Neural progenitor cell (in vitro differentiated cells): ENCODE measurements around the gene ASAP2. TPM values are rescaled to one million over a fixed set of nuclear protein-coding genes. Genes with fewer than 3 reads are reported as not detected.

Source experiments
- DNase-seq: peaks from one replicate; pipeline ENCODE4 v3.0.0-alpha.2; 2016; ENCODE audit warnings: low spot score
- H2AFZ ChIP-seq: fragments of 200-600 bp; sonication (generic); replicated peaks from 2 replicates; pipeline ENCODE4 v1.6.1; 2016; ENCODE audit warnings: antibody characterized with exemption
- H3F3A ChIP-seq: fragments of 200-600 bp; sonication (generic); 2 replicates; pipeline ENCODE4 v1.6.1; 2016; ENCODE audit warnings: antibody characterized with exemption, low read depth
- H3K27ac ChIP-seq: fragments of 200-600 bp; sonication (generic); 2 replicates; pipeline ENCODE4 v1.5.1; 2016; ENCODE audit warnings: mild to moderate bottlenecking
- H3K27me3 ChIP-seq: fragments of 200-600 bp; sonication (generic); 2 replicates; pipeline ENCODE4 v1.6.1; 2016; ENCODE audit warnings: mild to moderate bottlenecking, moderate library complexity
- H3K36me3 ChIP-seq: fragments of 200-600 bp; sonication (generic); 2 replicates; pipeline ENCODE4 v1.5.1; 2016
- H3K4me1 ChIP-seq: fragments of 200-600 bp; sonication (generic); 2 replicates; pipeline ENCODE4 v1.6.1; 2016; ENCODE audit warnings: mixed run types
- H3K4me2 ChIP-seq: fragments of 200-600 bp; sonication (generic); 2 replicates; pipeline ENCODE4 v1.6.1; 2016
- H3K4me3 ChIP-seq: fragments of 200-600 bp; sonication (generic); 2 replicates; pipeline ENCODE4 v1.5.1; 2016
- H3K79me2 ChIP-seq: fragments of 200-600 bp; sonication (generic); 2 replicates; pipeline ENCODE4 v1.6.1; 2016; ENCODE audit warnings: low read depth
- H3K9ac ChIP-seq: fragments of 200-600 bp; sonication (generic); 2 replicates; pipeline ENCODE4 v1.6.1; 2016
- H3K9me3 ChIP-seq: fragments of 200-600 bp; sonication (generic); 2 replicates; pipeline ENCODE4 v1.5.1; 2016; ENCODE audit warnings: low read depth
- H4K20me1 ChIP-seq: fragments of 200-600 bp; sonication (generic); 2 replicates; pipeline ENCODE4 v1.6.1; 2016; ENCODE audit warnings: low read depth
- H3K27ac Mint-ChIP-seq: 3 replicates; pipeline ENCODE4 v1.8.0; 2021; ENCODE audit warnings: mixed read lengths
- H3K27me3 Mint-ChIP-seq: 2 replicates; pipeline ENCODE4 v1.8.0; 2022; ENCODE audit warnings: low read depth, mild to moderate bottlenecking, inconsistent platforms, moderate library complexity, mixed read lengths; ENCODE audit not compliant: insufficient read depth
- H3K36me3 Mint-ChIP-seq: 3 replicates; pipeline ENCODE4 v1.8.0; 2021; ENCODE audit warnings: mixed read lengths
- H3K4me1 Mint-ChIP-seq: 3 replicates; pipeline ENCODE4 v1.8.0; 2021; ENCODE audit warnings: mixed read lengths
- H3K4me3 Mint-ChIP-seq: 3 replicates; pipeline ENCODE4 v1.8.0; 2021; ENCODE audit warnings: mild to moderate bottlenecking, moderate library complexity, mixed read lengths
- H3K9me3 Mint-ChIP-seq: 3 replicates; pipeline ENCODE4 v1.8.0; 2020; ENCODE audit warnings: mixed read lengths
- CTCF ChIP-seq: fragments of 200-600 bp; sonication (generic); IDR thresholded peaks from 2 replicates; pipeline ENCODE4 v1.5.1; 2017; ENCODE audit warnings: antibody characterized with exemption, mild to moderate bottlenecking
- EZH2 ChIP-seq: fragments of 200-600 bp; sonication (generic); IDR thresholded peaks from 2 replicates; pipeline ENCODE4 v1.6.1; 2017; ENCODE audit warnings: antibody characterized with exemption, mild to moderate bottlenecking, moderate library complexity
- EZH2phosphoT487 ChIP-seq: fragments of 200-600 bp; sonication (generic); IDR thresholded peaks from 2 replicates; pipeline ENCODE4 v1.6.1; 2017; ENCODE audit warnings: antibody characterized with exemption
- total RNA-seq: library from RNA; depleted of rRNA; stranded (reverse); fragments of >200 nt; gene quantifications from 2 replicates; pipeline ENCODE4 v1.2.3, GENCODE V29; 2015; ENCODE audit warnings: low replicate concordance

Gene ASAP2
- total RNA-seq, 1 donor from 2014 or later: 31.7 TPM

- no peak overlapping the region for H3K4me2 ChIP-seq
- H3K79me2 ChIP-seq: peaks cover 98% of the 10 kb centered on the region
- H3K4me3 ChIP-seq: no peak overlapping the region
- H3K4me1 ChIP-seq: peaks cover 11% of the 10 kb centered on the region
- peaks cover 3% of the 10 kb centered on the region for H3F3A ChIP-seq
- H3K4me1 Mint-ChIP-seq: peaks cover 38% of the 10 kb centered on the region
- H3K9ac ChIP-seq: no peak overlapping the region
- TF ChIP-seq EZH2 (no peak), CTCF (no peak), EZH2phosphoT487 (no peak)
- no peak overlapping the region for H3K27ac Mint-ChIP-seq
- no peaks in the 10 kb centered on the region for H3K27me3 Mint-ChIP-seq
- H3K27ac ChIP-seq: no peak overlapping the region
- no peak overlapping the region for H2AFZ ChIP-seq
- H3K27me3 ChIP-seq: peaks cover 3% of the 10 kb centered on the region
- H3K36me3 Mint-ChIP-seq: peaks cover 13% of the 10 kb centered on the region
- no peaks in the 10 kb centered on the region for H3K9me3 Mint-ChIP-seq
- no peak overlapping the region for H3K4me3 Mint-ChIP-seq
- peaks cover 82% of the 10 kb centered on the region for H4K20me1 ChIP-seq
- H3K9me3 ChIP-seq: no peaks in the 10 kb centered on the region
- no peaks in the 10 kb centered on the region for H3K36me3 ChIP-seq
- no peak for DNase-seq
Observed at GRCh38 chr2:9212010-9212635, 5.5 kb downstream of the ASAP2 start.

GRCh38 chr2:9212661-9213411 is 6.2 kb downstream of the ASAP2 start:
- no peaks in the 10 kb centered on the region for H3K27me3 Mint-ChIP-seq
- H3K4me1 Mint-ChIP-seq: peaks cover 40% of the 10 kb centered on the region
- H3K27ac Mint-ChIP-seq: peak overlapping the region; percentile 57

GRCh38 chr2:9213477-9214051 is 7.0 kb downstream of the ASAP2 start:
- no peak overlapping the region for H3K4me3 ChIP-seq
- H3K4me1 ChIP-seq: peaks cover 7% of the 10 kb centered on the region
- H3K27me3 ChIP-seq: no peaks in the 10 kb centered on the region
- H3K79me2 ChIP-seq: peaks cover 96% of the 10 kb centered on the region
- H3K27ac Mint-ChIP-seq: peak overlapping the region; percentile 57
- no peak overlapping the region for H3K4me2 ChIP-seq
- DNase-seq: no peak
- H4K20me1 ChIP-seq: peaks cover 84% of the 10 kb centered on the region
- H3K27ac ChIP-seq: no peak overlapping the region
- H3F3A ChIP-seq: peaks cover 5% of the 10 kb centered on the region
- TF ChIP-seq CTCF (no peak), EZH2 (no peak), EZH2phosphoT487 (no peak)
- H2AFZ ChIP-seq: no peak overlapping the region
- no peaks in the 10 kb centered on the region for H3K27me3 Mint-ChIP-seq
- no peaks in the 10 kb centered on the region for H3K9me3 Mint-ChIP-seq
- no peak overlapping the region for H3K4me3 Mint-ChIP-seq
- H3K4me1 Mint-ChIP-seq: peaks cover 36% of the 10 kb centered on the region
- H3K9me3 ChIP-seq: no peaks in the 10 kb centered on the region
- H3K9ac ChIP-seq: no peak overlapping the region
- H3K36me3 ChIP-seq: no peaks in the 10 kb centered on the region
- H3K36me3 Mint-ChIP-seq: peaks cover 24% of the 10 kb centered on the region

More at GRCh38 chr2:9212661-9213411, 6.2 kb downstream of the ASAP2 start:
- Histone ChIP-seq H2AFZ (no peak overlapping the region), H3K9ac (no peak overlapping the region), H3K27ac (no peak overlapping the region), H3K4me1 (peaks cover 11% of the 10 kb centered on the region), H3K36me3 (no peaks in the 10 kb centered on the region), H3K79me2 (peaks cover 96% of the 10 kb centered on the region), H3F3A (peaks cover 5% of the 10 kb centered on the region), H3K4me2 (no peak overlapping the region), H4K20me1 (peaks cover 84% of the 10 kb centered on the region), H3K9me3 (no peaks in the 10 kb centered on the region), H3K27me3 (peaks cover under 1% of the 10 kb centered on the region), H3K4me3 (no peak overlapping the region)
- no peak overlapping the region for H3K4me3 Mint-ChIP-seq
- H3K9me3 Mint-ChIP-seq: no peaks in the 10 kb centered on the region
- no peak for DNase-seq
- peaks cover 18% of the 10 kb centered on the region for H3K36me3 Mint-ChIP-seq
- TF ChIP-seq EZH2phosphoT487 (no peak), EZH2 (no peak), CTCF (no peak)
